Measurements from ENCODE around the gene SCN1B. TPM values are rescaled to one million over a fixed set of nuclear protein-coding genes. Genes with fewer than 3 reads are reported as not detected.

The SCN1B gene
- total RNA-seq, 2 experiments from 2014 or later = 0.63 to 0.90 TPM

GRCh38 chr19:35058370-35058769 is 28.1 kb downstream of the SCN1B start:
- H3K27ac Mint-ChIP-seq = no peak overlapping the region
- DNase-seq = no peak
- no peak for TF ChIP-seq CTCF (IDR thresholded peaks at IDR 0.05)
- H3K9me3 Mint-ChIP-seq = no peaks in the 10 kb centered on the region
- no peak overlapping the region for H3K4me3 Mint-ChIP-seq
- POLR2A ChIA-PET = interaction anchor here (0.9 kb wide), 2 partner anchors 10 kb away, joined by 3 read pairs; no protein-coding TSS in a partner anchor
- no peak for ATAC-seq
- intact Hi-C loops (cut with micrococcal nuclease) = no loop called here
- H3K4me1 Mint-ChIP-seq (ENCODE audit: low read depth) = peaks cover 1% of the 10 kb centered on the region
- H3K27me3 Mint-ChIP-seq = no peaks in the 10 kb centered on the region
- CTCF ChIA-PET = interaction anchor here (1.0 to 2.2 kb wide), 3 partner anchors 8 to 476 kb away, joined by 3 to 14 read pairs (median 10); no protein-coding TSS in a partner anchor
- H3K36me3 Mint-ChIP-seq (ENCODE audit: low read depth) = no peaks in the 10 kb centered on the region

- Mint-ChIP-seq H3K4me1 (ENCODE audit: low read depth) (peaks cover 10% of the 10 kb centered on the region), H3K27ac (no peak overlapping the region), H3K9me3 (no peaks in the 10 kb centered on the region), H3K4me3 (no peak overlapping the region), H3K36me3 (ENCODE audit: low read depth) (no peaks in the 10 kb centered on the region), H3K27me3 (no peaks in the 10 kb centered on the region)
- CTCF ChIA-PET = interaction anchor here (1.0 to 2.2 kb wide), 3 partner anchors 8 to 475 kb away, joined by 3 to 14 read pairs (median 10); no protein-coding TSS in a partner anchor
- no peak for DNase-seq
- no peak for ATAC-seq
- POLR2A ChIA-PET = interaction anchor here (0.9 kb wide), 2 partner anchors 9 to 10 kb away, joined by 3 read pairs; no protein-coding TSS in a partner anchor
- intact Hi-C loops (cut with micrococcal nuclease) = no loop called here
- no peak for TF ChIP-seq CTCF (IDR thresholded peaks at IDR 0.05)
These were observed 28.9 kb downstream of the SCN1B start for GRCh38 chr19:35059006-35059798.

- intact Hi-C loops (cut with micrococcal nuclease) = no loop called here
- no peak for DNase-seq
- ChIA-PET POLR2A (interaction anchor here (1.0 kb wide), 1 partner anchor 43 kb away, joined by 4 read pairs; no protein-coding TSS in a partner anchor), CTCF (interaction anchor here (0.5 to 2.2 kb wide), 2 partner anchors 12 to 15 kb away, joined by 3 to 14 read pairs; no protein-coding TSS in a partner anchor)
- Mint-ChIP-seq H3K27me3 (no peaks in the 10 kb centered on the region), H3K4me1 (ENCODE audit: low read depth) (peaks cover 12% of the 10 kb centered on the region), H3K4me3 (no peak overlapping the region), H3K36me3 (ENCODE audit: low read depth) (no peaks in the 10 kb centered on the region), H3K9me3 (no peaks in the 10 kb centered on the region), H3K27ac (no peak overlapping the region)
- TF ChIP-seq CTCF (IDR thresholded peaks at IDR 0.05) = no peak
- ATAC-seq = no peak
These were observed 29.5 kb downstream of the SCN1B start for GRCh38 chr19:35059799-35060091.

- H3K4me1 Mint-ChIP-seq (ENCODE audit: low read depth) = peaks cover 12% of the 10 kb centered on the region
- no peak overlapping the region for H3K4me3 Mint-ChIP-seq
- TF ChIP-seq CTCF (IDR thresholded peaks at IDR 0.05) = no peak
- no peak overlapping the region for H3K27ac Mint-ChIP-seq
- POLR2A ChIA-PET = interaction anchor here (1.0 kb wide), 1 partner anchor 44 kb away, joined by 4 read pairs; no protein-coding TSS in a partner anchor
- no peaks in the 10 kb centered on the region for H3K9me3 Mint-ChIP-seq
- H3K36me3 Mint-ChIP-seq (ENCODE audit: low read depth) = no peaks in the 10 kb centered on the region
- no peaks in the 10 kb centered on the region for H3K27me3 Mint-ChIP-seq
- DNase-seq = no peak
- intact Hi-C loops (cut with micrococcal nuclease) = no loop called here
- no peak for ATAC-seq
- CTCF ChIA-PET = interaction anchor here (0.5 to 2.2 kb wide), 2 partner anchors 13 to 15 kb away, joined by 3 to 14 read pairs; no protein-coding TSS in a partner anchor
These were observed 30.0 kb downstream of the SCN1B start for GRCh38 chr19:35060160-35060855.

All from activated CD8-positive, alpha-beta T cell treated with anti-CD3 and anti-CD28 coated beads for 36 hours (primary cell).